ENCODE measurements around the gene B3GALT4.
"Not testable (repeated sequence)": the region's sequence is repeated elsewhere in the genome, so short reads cannot be mapped to it uniquely, and the experiment has no call there.

B3GALT4 gene

GRCh38 chr6:33276864-33277662 lies at the start of gene B3GALT4:
Gene B3GALT4 (plus strand): TSS chr6:33277123. CDS start chr6:33277420, 297 bp downstream.
- DNase-seq: peak; percentile 62

GRCh38 chr6:33235221-33235634 lies 41.7 kb upstream of the B3GALT4 start:
- peak; percentile 55 for DNase-seq

- no peak for DNase-seq
Measured at GRCh38 chr6:33236328-33236727, 40.6 kb upstream of the B3GALT4 start.

GRCh38 chr6:33236852-33237251 lies 40.1 kb upstream of the B3GALT4 start:
- no peak for DNase-seq

- no peak for DNase-seq
Measured at GRCh38 chr6:33237741-33238140, 39.2 kb upstream of the B3GALT4 start.

- DNase-seq: no peak
Measured at GRCh38 chr6:33241968-33242367, 35.0 kb upstream of the B3GALT4 start.

- no peak for DNase-seq
Measured at GRCh38 chr6:33243476-33243875, 33.4 kb upstream of the B3GALT4 start.

GRCh38 chr6:33247977-33248642 lies 28.8 kb upstream of the B3GALT4 start:
- DNase-seq: peak; percentile 79

- no peak for DNase-seq
Measured at GRCh38 chr6:33248643-33248931, 28.3 kb upstream of the B3GALT4 start.

GRCh38 chr6:33248932-33249731 lies 27.8 kb upstream of the B3GALT4 start:
- peak; percentile 98 for DNase-seq

GRCh38 chr6:33249732-33250630 lies 26.9 kb upstream of the B3GALT4 start:
- no peak for DNase-seq

- no peak for DNase-seq
Measured at GRCh38 chr6:33250731-33251130, 26.2 kb upstream of the B3GALT4 start.

GRCh38 chr6:33251395-33252012 lies 25.4 kb upstream of the B3GALT4 start:
- no peak for DNase-seq

GRCh38 chr6:33252759-33253158 lies 24.2 kb upstream of the B3GALT4 start:
- no peak for DNase-seq

- DNase-seq: no peak
Measured at GRCh38 chr6:33254591-33254990, 22.3 kb upstream of the B3GALT4 start.

GRCh38 chr6:33259032-33259431 lies 17.9 kb upstream of the B3GALT4 start:
- no peak for DNase-seq

GRCh38 chr6:33262490-33262889 lies 14.4 kb upstream of the B3GALT4 start:
- not testable (repeated sequence) for DNase-seq

- no peak for DNase-seq
Measured at GRCh38 chr6:33264015-33264414, 12.9 kb upstream of the B3GALT4 start.

- no peak for DNase-seq
Measured at GRCh38 chr6:33271117-33271467, 5.8 kb upstream of the B3GALT4 start.

- peak; percentile 97 for DNase-seq
Measured at GRCh38 chr6:33271468-33272274, 5.3 kb upstream of the B3GALT4 start, which contains the start of the genes RPS18 and VPS52. Gene RPS18 (plus strand): TSS chr6:33272075. CDS start chr6:33272120, 45 bp downstream. Gene VPS52 (minus strand): TSS chr6:33271876. CDS start chr6:33271675, 201 bp downstream.
